C4-2B (cell line): Measurements from ENCODE around the gene SYNPO2.

Experiments
- ZFX ChIP-seq: fragments of 450-650 bp; IDR thresholded peaks from 2 replicates; pipeline ENCODE4 v1.6.1; 2017
- TF ChIP-seq, protein P1 (sequence below): fragments of 450-650 bp; conservative IDR thresholded peaks from 2 replicates; pipeline ENCODE4 v1.5.1; 2017; ENCODE audit warnings: mild to moderate bottlenecking

DNA sequence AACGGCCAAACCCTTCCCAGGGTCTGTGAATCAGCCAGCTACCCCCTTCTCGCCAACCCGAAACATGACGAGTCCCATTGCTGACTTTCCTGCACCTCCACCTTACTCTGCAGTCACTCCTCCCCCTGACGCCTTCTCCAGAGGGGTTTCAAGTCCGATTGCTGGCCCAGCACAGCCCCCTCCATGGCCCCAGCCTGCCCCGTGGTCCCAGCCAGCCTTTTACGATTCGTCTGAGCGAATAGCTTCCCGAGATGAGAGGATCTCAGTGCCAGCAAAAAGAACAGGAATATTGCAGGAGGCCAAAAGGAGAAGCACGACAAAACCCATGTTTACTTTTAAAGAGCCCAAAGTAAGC lies 141.9 kb downstream of the SYNPO2 start:
- TF ChIP-seq, protein P1, sequence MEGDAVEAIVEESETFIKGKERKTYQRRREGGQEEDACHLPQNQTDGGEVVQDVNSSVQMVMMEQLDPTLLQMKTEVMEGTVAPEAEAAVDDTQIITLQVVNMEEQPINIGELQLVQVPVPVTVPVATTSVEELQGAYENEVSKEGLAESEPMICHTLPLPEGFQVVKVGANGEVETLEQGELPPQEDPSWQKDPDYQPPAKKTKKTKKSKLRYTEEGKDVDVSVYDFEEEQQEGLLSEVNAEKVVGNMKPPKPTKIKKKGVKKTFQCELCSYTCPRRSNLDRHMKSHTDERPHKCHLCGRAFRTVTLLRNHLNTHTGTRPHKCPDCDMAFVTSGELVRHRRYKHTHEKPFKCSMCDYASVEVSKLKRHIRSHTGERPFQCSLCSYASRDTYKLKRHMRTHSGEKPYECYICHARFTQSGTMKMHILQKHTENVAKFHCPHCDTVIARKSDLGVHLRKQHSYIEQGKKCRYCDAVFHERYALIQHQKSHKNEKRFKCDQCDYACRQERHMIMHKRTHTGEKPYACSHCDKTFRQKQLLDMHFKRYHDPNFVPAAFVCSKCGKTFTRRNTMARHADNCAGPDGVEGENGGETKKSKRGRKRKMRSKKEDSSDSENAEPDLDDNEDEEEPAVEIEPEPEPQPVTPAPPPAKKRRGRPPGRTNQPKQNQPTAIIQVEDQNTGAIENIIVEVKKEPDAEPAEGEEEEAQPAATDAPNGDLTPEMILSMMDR = no peak
- TF ChIP-seq ZFX = no peak
